HG03521 (cell line): ENCODE results near the gene EMILIN2.
A peak's percentile ranks its signal among the peaks of the same experiment; 100 is the strongest.

Source experiments
- ATAC-seq: cut with Tn5 transposase; IDR thresholded peaks from one replicate; pipeline ENCODE4 v1.9.1; 2021; ENCODE audit warnings: mild to moderate bottlenecking, moderate library complexity; ENCODE audit not compliant: unreplicated experiment

EMILIN2 gene

GRCh38 chr18:2897448-2898185 lies 50.8 kb downstream of the EMILIN2 start:
- ATAC-seq: no peak

GRCh38 chr18:2898186-2898640 lies 51.4 kb downstream of the EMILIN2 start:
- ATAC-seq: no peak

GRCh38 chr18:2900684-2901422 lies 54.0 kb downstream of the EMILIN2 start:
- ATAC-seq: no peak

GRCh38 chr18:2901423-2901985 lies 54.7 kb downstream of the EMILIN2 start:
- no peak for ATAC-seq

- ATAC-seq: no peak
Measured at GRCh38 chr18:2902327-2902726, 55.5 kb downstream of the EMILIN2 start.

GRCh38 chr18:2903006-2903405 lies 56.2 kb downstream of the EMILIN2 start:
- no peak for ATAC-seq

GRCh38 chr18:2905854-2906703 lies 59.3 kb downstream of the EMILIN2 start:
- peak; percentile 19 for ATAC-seq

GRCh38 chr18:2906704-2907549 lies 60.1 kb downstream of the EMILIN2 start:
- ATAC-seq: peak; percentile 45

GRCh38 chr18:2907550-2908135 lies 60.8 kb downstream of the EMILIN2 start:
- no peak for ATAC-seq

GRCh38 chr18:2908166-2908945 lies 61.5 kb downstream of the EMILIN2 start:
- no peak for ATAC-seq

- ATAC-seq: no peak
Measured at GRCh38 chr18:2908946-2909335, 62.1 kb downstream of the EMILIN2 start.

GRCh38 chr18:2909431-2910140 lies 62.8 kb downstream of the EMILIN2 start:
- no peak for ATAC-seq

- ATAC-seq: no peak
Measured at GRCh38 chr18:2910261-2910660, 63.5 kb downstream of the EMILIN2 start.

GRCh38 chr18:2910751-2911425 lies 64.1 kb downstream of the EMILIN2 start:
- ATAC-seq: no peak

- no peak for ATAC-seq
Measured at GRCh38 chr18:2911533-2911932, 64.7 kb downstream of the EMILIN2 start.

GRCh38 chr18:2912357-2913299 lies 65.8 kb downstream of the EMILIN2 start:
- no peak for ATAC-seq
